Parathyroid adenoma (tissue), 2 donors: ENCODE results near the gene WDR45B.

ENCODE experiments used
- H2AFZ ChIP-seq: fragments of 300-600 bp; sonication (generic); one replicate; pipeline ENCODE4 v1.7.0; 2017; ENCODE audit warnings: antibody characterized with exemption, mild to moderate bottlenecking
- H3K27ac ChIP-seq: fragments of 300-600 bp; sonication (generic); one replicate; pipeline ENCODE4 v1.7.0; 2017
- H3K27me3 ChIP-seq: fragments of 300-600 bp; sonication (generic); one replicate; pipeline ENCODE4 v1.7.0; 2017; ENCODE audit warnings: low read length; ENCODE audit not compliant: control insufficient read depth, insufficient read depth
- H3K36me3 ChIP-seq: fragments of 300-600 bp; sonication (generic); one replicate; pipeline ENCODE4 v1.7.0; 2017; ENCODE audit warnings: low read length; ENCODE audit not compliant: control insufficient read depth, insufficient read depth
- H3K4me1 ChIP-seq: fragments of 300-600 bp; sonication (generic); one replicate; pipeline ENCODE4 v1.7.0; 2017; ENCODE audit warnings: control low read depth
- H3K4me2 ChIP-seq: fragments of 300-600 bp; sonication (generic); one replicate; pipeline ENCODE4 v1.7.0; 2017; ENCODE audit warnings: low read length
- H3K4me3 ChIP-seq: fragments of 300-600 bp; sonication (generic); one replicate; pipeline ENCODE4 v1.7.0; 2017; ENCODE audit warnings: low read depth, low read length
- H3K79me2 ChIP-seq: fragments of 300-600 bp; sonication (generic); one replicate; pipeline ENCODE4 v1.7.0; 2017; ENCODE audit warnings: control low read depth
- H3K9ac ChIP-seq: fragments of 300-600 bp; sonication (generic); one replicate; pipeline ENCODE4 v1.7.0; 2017; ENCODE audit warnings: mild to moderate bottlenecking
- H3K9me3 ChIP-seq: fragments of 300-600 bp; sonication (generic); one replicate; pipeline ENCODE4 v1.7.0; 2017; ENCODE audit warnings: low read length; ENCODE audit not compliant: control insufficient read depth
- TF ChIP-seq, protein P1 (sequence below): fragments of 300-600 bp; sonication (generic); IDR thresholded peaks from one replicate; pipeline ENCODE4 v1.7.0; 2017; ENCODE audit warnings: antibody characterized with exemption, mild to moderate bottlenecking
- donor health status: primary hyperparathyroidism.

WDR45B gene

DNA sequence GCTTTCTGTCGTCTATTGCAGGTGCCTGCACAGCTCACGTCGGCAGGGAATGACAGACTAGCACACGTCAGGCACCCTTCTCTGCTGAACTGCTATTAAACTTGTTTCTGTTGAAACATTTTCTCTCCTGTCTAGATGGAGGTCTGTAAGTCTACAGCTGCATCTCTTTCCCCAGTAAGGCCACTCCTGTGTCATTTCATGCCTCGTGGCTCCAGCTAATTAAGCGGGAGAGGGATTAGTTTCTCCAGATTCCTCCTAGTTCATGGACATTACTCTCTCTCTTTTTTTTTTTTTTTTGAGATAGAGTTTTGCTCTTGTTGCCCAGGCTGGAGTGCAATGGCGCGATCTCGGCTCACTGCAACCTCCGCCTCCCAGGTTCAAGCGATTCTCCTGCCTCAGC lies 74.2 kb downstream of the WDR45B start:
- Histone ChIP-seq H3K9me3 (no peaks in the 10 kb centered on the region), H2AFZ (no peak overlapping the region), H3K36me3 (no peaks in the 10 kb centered on the region), H3K27me3 (no peaks in the 10 kb centered on the region), H3K27ac (no peak overlapping the region), H3K4me2 (no peak overlapping the region), H3K79me2 (peaks cover 46% of the 10 kb centered on the region), H3K4me1 (no peaks in the 10 kb centered on the region), H3K4me3 (no peak overlapping the region), H3K9ac (no peak overlapping the region)
- TF ChIP-seq, protein P1, sequence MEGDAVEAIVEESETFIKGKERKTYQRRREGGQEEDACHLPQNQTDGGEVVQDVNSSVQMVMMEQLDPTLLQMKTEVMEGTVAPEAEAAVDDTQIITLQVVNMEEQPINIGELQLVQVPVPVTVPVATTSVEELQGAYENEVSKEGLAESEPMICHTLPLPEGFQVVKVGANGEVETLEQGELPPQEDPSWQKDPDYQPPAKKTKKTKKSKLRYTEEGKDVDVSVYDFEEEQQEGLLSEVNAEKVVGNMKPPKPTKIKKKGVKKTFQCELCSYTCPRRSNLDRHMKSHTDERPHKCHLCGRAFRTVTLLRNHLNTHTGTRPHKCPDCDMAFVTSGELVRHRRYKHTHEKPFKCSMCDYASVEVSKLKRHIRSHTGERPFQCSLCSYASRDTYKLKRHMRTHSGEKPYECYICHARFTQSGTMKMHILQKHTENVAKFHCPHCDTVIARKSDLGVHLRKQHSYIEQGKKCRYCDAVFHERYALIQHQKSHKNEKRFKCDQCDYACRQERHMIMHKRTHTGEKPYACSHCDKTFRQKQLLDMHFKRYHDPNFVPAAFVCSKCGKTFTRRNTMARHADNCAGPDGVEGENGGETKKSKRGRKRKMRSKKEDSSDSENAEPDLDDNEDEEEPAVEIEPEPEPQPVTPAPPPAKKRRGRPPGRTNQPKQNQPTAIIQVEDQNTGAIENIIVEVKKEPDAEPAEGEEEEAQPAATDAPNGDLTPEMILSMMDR = no peak

DNA sequence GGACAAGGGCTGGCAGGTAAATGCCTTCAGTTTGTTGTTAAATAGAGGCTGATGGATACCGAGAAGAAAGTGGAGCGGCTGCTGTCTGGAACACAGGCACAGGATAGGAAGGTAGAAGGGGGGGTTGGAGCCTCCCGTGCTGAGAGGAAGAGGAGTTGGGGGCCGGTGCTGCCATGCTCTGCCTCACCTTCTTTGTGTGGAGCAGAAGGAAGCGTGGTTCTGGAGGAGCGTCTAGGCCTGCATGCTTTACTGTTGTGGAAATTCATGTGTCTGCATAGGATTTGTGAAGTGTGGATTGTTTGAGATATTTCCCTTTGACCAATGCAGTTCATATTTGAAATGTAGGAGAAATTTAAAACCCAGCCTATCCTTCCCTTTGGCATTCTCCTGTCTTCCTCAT lies 76.4 kb downstream of the WDR45B start:
- no peaks in the 10 kb centered on the region for H3K4me1 ChIP-seq
- no peak overlapping the region for H3K9ac ChIP-seq
- no peaks in the 10 kb centered on the region for H3K27me3 ChIP-seq
- no peaks in the 10 kb centered on the region for H3K9me3 ChIP-seq
- no peak overlapping the region for H3K27ac ChIP-seq
- no peak overlapping the region for H2AFZ ChIP-seq
- no peaks in the 10 kb centered on the region for H3K36me3 ChIP-seq
- H3K79me2 ChIP-seq = peaks cover 54% of the 10 kb centered on the region
- no peak overlapping the region for H3K4me3 ChIP-seq
- TF ChIP-seq, protein P1 = no peak
- no peak overlapping the region for H3K4me2 ChIP-seq

DNA sequence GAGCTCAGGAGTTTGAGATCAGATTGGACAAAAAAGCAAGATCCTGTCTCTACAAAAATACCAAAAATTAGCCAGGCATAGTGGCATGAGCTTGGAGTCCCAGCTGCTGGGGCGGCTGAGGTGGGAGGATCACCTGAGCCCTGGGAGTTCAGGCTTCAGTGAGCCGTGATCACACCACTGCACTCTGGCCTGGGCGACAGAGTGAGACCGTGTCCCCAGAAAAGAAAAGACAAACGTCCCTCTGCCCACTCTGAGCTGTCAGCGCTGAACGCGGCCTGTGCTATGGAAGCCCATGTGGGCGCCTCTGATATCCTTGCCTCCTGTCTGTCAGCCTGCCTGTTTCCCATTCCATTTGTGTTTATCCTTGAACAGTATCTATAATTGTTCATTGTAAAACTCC lies 78.0 kb downstream of the WDR45B start:
- H3K4me1 ChIP-seq = no peaks in the 10 kb centered on the region
- no peak overlapping the region for H3K4me2 ChIP-seq
- TF ChIP-seq, protein P1 = no peak
- H3K27me3 ChIP-seq = no peaks in the 10 kb centered on the region
- H3K27ac ChIP-seq = no peak overlapping the region
- H3K36me3 ChIP-seq = no peaks in the 10 kb centered on the region
- no peak overlapping the region for H2AFZ ChIP-seq
- no peak overlapping the region for H3K4me3 ChIP-seq
- no peak overlapping the region for H3K9ac ChIP-seq
- H3K79me2 ChIP-seq = peaks cover 56% of the 10 kb centered on the region
- no peaks in the 10 kb centered on the region for H3K9me3 ChIP-seq

DNA sequence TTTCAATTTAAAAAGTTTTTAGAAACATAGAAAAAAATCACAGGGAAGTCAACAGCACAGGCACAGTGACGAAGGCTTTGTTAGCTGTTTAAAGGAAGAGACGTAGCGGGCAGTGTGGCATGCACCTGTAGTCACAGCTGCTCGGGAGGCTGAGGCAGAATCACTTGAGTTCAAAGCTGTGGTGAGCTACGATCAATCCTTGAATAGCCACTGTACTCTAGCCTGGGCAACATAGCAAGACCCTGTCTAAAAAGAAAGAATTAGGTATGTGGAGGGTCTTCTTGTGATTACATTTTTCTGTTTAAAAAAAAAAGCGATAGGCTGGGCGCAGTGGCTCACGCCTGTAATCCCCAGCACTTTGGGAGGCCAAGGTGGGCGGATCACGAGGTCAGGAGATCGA lies 78.6 kb downstream of the WDR45B start:
- H3K27ac ChIP-seq = no peak overlapping the region
- no peak overlapping the region for H3K9ac ChIP-seq
- TF ChIP-seq, protein P1 = no peak
- no peaks in the 10 kb centered on the region for H3K27me3 ChIP-seq
- no peak overlapping the region for H3K4me2 ChIP-seq
- H3K4me3 ChIP-seq = no peak overlapping the region
- H3K4me1 ChIP-seq = no peaks in the 10 kb centered on the region
- no peaks in the 10 kb centered on the region for H3K9me3 ChIP-seq
- H3K36me3 ChIP-seq = no peaks in the 10 kb centered on the region
- no peak overlapping the region for H2AFZ ChIP-seq
- peaks cover 58% of the 10 kb centered on the region for H3K79me2 ChIP-seq

DNA sequence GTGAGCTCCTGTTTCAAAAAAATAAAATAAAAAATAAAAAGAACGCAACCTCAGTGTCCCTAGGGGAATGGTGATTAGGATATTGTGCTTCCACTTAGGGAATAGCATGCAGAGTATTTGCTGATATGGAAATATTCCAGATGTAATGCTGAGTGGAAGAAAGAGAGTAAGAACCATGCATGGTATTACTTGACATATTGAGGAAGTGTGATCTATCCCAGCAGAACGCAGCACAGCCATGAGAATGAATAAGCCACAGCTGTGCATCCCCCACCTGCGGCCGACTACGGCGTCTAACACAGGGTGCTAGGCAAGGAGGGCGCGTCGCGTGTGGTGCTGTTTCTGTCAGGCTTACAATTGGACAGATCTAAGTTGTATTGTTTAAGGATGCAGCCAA lies 79.2 kb downstream of the WDR45B start:
- Histone ChIP-seq H3K9ac (no peak overlapping the region), H2AFZ (no peak overlapping the region), H3K27ac (no peak overlapping the region), H3K9me3 (no peaks in the 10 kb centered on the region), H3K79me2 (peaks cover 57% of the 10 kb centered on the region), H3K36me3 (no peaks in the 10 kb centered on the region), H3K4me2 (no peak overlapping the region), H3K27me3 (no peaks in the 10 kb centered on the region), H3K4me3 (no peak overlapping the region), H3K4me1 (no peaks in the 10 kb centered on the region)
- TF ChIP-seq, protein P1 = no peak
